Keratinocyte (primary cell): ENCODE data around the gene SOCS1.

ENCODE experiments used
- EZH2 ChIP-seq: IDR thresholded peaks from one replicate; pipeline ENCODE4 v1.6.1; 2012; ENCODE audit warnings: inconsistent platforms, mild to moderate bottlenecking, low read length, moderate library complexity
- TF ChIP-seq, protein P1 (sequence below), 3 experiments: IDR thresholded peaks in 1 of 3; conservative IDR thresholded peaks in 1 of 3; optimal IDR thresholded peaks in 1 of 3; 2 replicates in 2 of 3; 3 replicates in 1 of 3; pipeline versions ENCODE3 to v1.5.1; 2011; ENCODE audit warnings: low read length in 3 of 3, mild to moderate bottlenecking in 3 of 3, moderate library complexity in 2 of 3, control low read depth in 1 of 3, inconsistent platforms in 1 of 3; ENCODE audit not compliant: insufficient read depth in 2 of 3; ENCODE audit errors: extremely low read depth in 1 of 3

GRCh38 chr16:11272921-11273720, 17.1 kb upstream of the SOCS1 start, which contains the start of gene PRM3:
- TF ChIP-seq, protein P1, sequence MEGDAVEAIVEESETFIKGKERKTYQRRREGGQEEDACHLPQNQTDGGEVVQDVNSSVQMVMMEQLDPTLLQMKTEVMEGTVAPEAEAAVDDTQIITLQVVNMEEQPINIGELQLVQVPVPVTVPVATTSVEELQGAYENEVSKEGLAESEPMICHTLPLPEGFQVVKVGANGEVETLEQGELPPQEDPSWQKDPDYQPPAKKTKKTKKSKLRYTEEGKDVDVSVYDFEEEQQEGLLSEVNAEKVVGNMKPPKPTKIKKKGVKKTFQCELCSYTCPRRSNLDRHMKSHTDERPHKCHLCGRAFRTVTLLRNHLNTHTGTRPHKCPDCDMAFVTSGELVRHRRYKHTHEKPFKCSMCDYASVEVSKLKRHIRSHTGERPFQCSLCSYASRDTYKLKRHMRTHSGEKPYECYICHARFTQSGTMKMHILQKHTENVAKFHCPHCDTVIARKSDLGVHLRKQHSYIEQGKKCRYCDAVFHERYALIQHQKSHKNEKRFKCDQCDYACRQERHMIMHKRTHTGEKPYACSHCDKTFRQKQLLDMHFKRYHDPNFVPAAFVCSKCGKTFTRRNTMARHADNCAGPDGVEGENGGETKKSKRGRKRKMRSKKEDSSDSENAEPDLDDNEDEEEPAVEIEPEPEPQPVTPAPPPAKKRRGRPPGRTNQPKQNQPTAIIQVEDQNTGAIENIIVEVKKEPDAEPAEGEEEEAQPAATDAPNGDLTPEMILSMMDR (optimal IDR thresholded peaks at IDR 0.05 in 1 of 3, IDR thresholded peaks at IDR 0.05 in 1 of 3, conservative IDR thresholded peaks at IDR 0.05 in 1 of 3; ENCODE audit: extremely low read depth in 1 of 3, insufficient read depth in 2 of 3, low read length in 3 of 3), result no peak
- no peak for TF ChIP-seq EZH2
